ENCODE data around the gene DEK.

DNA sequence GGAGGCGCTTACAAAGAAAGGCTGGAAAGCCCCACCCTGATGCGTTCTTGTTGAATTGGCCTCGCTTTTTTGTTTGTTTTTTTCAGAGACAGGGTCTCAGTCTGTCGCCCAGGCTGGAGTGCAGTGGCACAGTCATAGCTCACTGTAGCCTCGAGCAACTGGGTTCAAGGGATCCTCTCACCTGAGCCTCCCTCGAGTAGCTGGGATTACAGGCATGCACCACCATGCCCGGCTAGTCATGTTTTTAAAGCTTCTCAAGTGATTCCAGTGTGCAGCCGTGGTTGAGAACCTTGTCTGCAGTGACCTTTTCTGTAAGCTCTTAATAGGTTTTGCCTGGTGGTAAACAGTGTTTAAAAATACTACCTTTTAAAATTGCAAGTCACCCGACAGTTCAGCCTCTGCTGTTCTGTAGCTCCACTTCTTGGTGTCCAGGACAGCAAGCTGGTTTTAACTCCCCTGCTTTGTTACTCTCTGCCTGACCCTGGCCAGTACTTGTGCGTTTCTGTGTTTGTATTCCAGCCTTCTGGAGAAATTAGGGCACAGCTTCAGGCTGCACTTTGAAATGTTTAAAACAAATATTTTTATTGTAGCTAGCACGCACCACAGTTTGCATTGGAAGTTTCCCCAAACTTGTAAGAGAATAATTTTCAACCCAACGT, 54.7 kb downstream of the DEK start:
- TF ChIP-seq EZH2phosphoT487 (IDR thresholded peaks at IDR 0.05; ENCODE audit: insufficient read depth, low read depth) (no peak), EZH2 (IDR thresholded peaks at IDR 0.05; ENCODE audit: insufficient read depth, poor library complexity, severe bottlenecking) (no peak)
